H1 (cell line): ENCODE measurements around the gene PCDHB6. TPM values are rescaled to one million over a fixed set of nuclear protein-coding genes. Genes with fewer than 3 reads are reported as not detected.

Source experiments
- ASH2L ChIP-seq: fragments of 200-600, 300-600 bp; sonication (generic); IDR thresholded peaks from one replicate; pipeline ENCODE4 v1.7.1; 2017; ENCODE audit warnings: low read length
- BACH1 ChIP-seq: IDR thresholded peaks from 2 replicates; pipeline ENCODE4 v1.6.1; 2012; ENCODE audit warnings: low read length, improper control_type of control experiment
- BCL11A ChIP-seq, 2 experiments: IDR thresholded peaks; one replicate each; pipeline ENCODE4 v1.6.1; 2011; ENCODE audit warnings: low read depth in 2 of 2, low read length in 2 of 2, mild to moderate bottlenecking in 2 of 2
- BRCA1 ChIP-seq: IDR thresholded peaks from 2 replicates; pipeline ENCODE4 v1.6.1; 2012; ENCODE audit warnings: low read depth, low read length, improper control_type of control experiment
- CBX5 ChIP-seq: fragments of 300-800, 300-1000 bp; sonication (generic); IDR thresholded peaks from 2 replicates; pipeline ENCODE4 v1.7.1; 2016; ENCODE audit warnings: antibody characterized with exemption, low read length, low read depth
- CTBP2 ChIP-seq: IDR thresholded peaks from 2 replicates; pipeline ENCODE4 v1.7.0; 2011; ENCODE audit warnings: borderline replicate concordance, mild to moderate bottlenecking, moderate library complexity, mixed read lengths, low read length; ENCODE audit not compliant: insufficient read depth, insufficient read length
- E2F6 ChIP-seq: IDR thresholded peaks from 2 replicates; pipeline ENCODE4 v1.6.1; 2012; ENCODE audit warnings: inconsistent platforms
- EZH2 ChIP-seq: fragments of 200-600 bp; sonication (generic); IDR thresholded peaks from 2 replicates; pipeline ENCODE4 v1.7.1; 2012; ENCODE audit warnings: low read depth, mild to moderate bottlenecking, moderate library complexity, low read length, inconsistent platforms; ENCODE audit not compliant: severe bottlenecking
- HDAC6 ChIP-seq: IDR thresholded peaks from one replicate; pipeline ENCODE4 v1.7.1; 2012; ENCODE audit warnings: low read depth, mild to moderate bottlenecking, inconsistent platforms, low read length, moderate library complexity
- JUN ChIP-seq: IDR thresholded peaks from 2 replicates; pipeline ENCODE4 v1.6.1; 2011; ENCODE audit warnings: low read depth, mild to moderate bottlenecking, improper control_type of control experiment, low read length
- JUND ChIP-seq: IDR thresholded peaks from 2 replicates; pipeline ENCODE4 v1.6.1; 2011; ENCODE audit warnings: mild to moderate bottlenecking, improper control_type of control experiment, low read length
- KDM1A ChIP-seq: fragments of 200-600, 300-600 bp; sonication (generic); IDR thresholded peaks from 2 replicates; pipeline ENCODE4 v1.7.1; 2016; ENCODE audit warnings: mild to moderate bottlenecking, low read length, borderline replicate concordance
- KDM4A ChIP-seq: IDR thresholded peaks from one replicate; pipeline ENCODE4 v1.7.1; 2012; ENCODE audit warnings: low read depth, mild to moderate bottlenecking, moderate library complexity, low read length, inconsistent platforms; ENCODE audit not compliant: severe bottlenecking
- MAFK ChIP-seq: IDR thresholded peaks from 2 replicates; pipeline ENCODE4 v1.6.1; 2012; ENCODE audit warnings: low read depth, mild to moderate bottlenecking, improper control_type of control experiment, low read length
- NANOG ChIP-seq: IDR thresholded peaks from 2 replicates; pipeline ENCODE4 v1.6.1; 2011; ENCODE audit warnings: low read length, low read depth, mild to moderate bottlenecking, inconsistent platforms; ENCODE audit not compliant: insufficient read depth, poor library complexity, severe bottlenecking
- PHF8 ChIP-seq: fragments of 200-600 bp; sonication (generic); conservative IDR thresholded peaks from 2 replicates; pipeline ENCODE4 v1.7.1; 2012; ENCODE audit warnings: low read depth, mild to moderate bottlenecking, inconsistent platforms, low read length, moderate library complexity
- POLR2A ChIP-seq, 2 experiments: IDR thresholded peaks; 1 replicate in 1 of 2; 2 replicates in 1 of 2; pipeline ENCODE4 v1.6.1; 2011; ENCODE audit warnings: low read depth in 2 of 2, low read length in 2 of 2, mild to moderate bottlenecking in 2 of 2; ENCODE audit errors: control extremely low read depth in 1 of 2
- POLR2AphosphoS5 ChIP-seq: IDR thresholded peaks from 2 replicates; pipeline ENCODE4 v1.6.1; 2011; ENCODE audit warnings: low read depth, low read length
- RBBP5 ChIP-seq: IDR thresholded peaks from 2 replicates; pipeline ENCODE4 v1.7.1; 2012; ENCODE audit warnings: low read depth, mild to moderate bottlenecking, inconsistent platforms, low read length, moderate library complexity, borderline replicate concordance
- RNF2 ChIP-seq: fragments of 200-900, 300-1000 bp; sonication (generic); IDR thresholded peaks from 2 replicates; pipeline ENCODE4 v1.7.1; 2016; ENCODE audit warnings: borderline replicate concordance, low read depth, mild to moderate bottlenecking, antibody characterized with exemption, low read length; ENCODE audit not compliant: poor library complexity, severe bottlenecking; ENCODE audit errors: missing control alignments
- SAP30 ChIP-seq: fragments of 300-600 bp; sonication (generic); IDR thresholded peaks from 2 replicates; pipeline ENCODE4 v1.7.1; 2012; ENCODE audit warnings: low read length, moderate library complexity, mild to moderate bottlenecking, inconsistent platforms; ENCODE audit not compliant: insufficient read depth, insufficient replicate concordance
- SIX5 ChIP-seq: IDR thresholded peaks from 2 replicates; pipeline ENCODE4 v1.6.1; 2011; ENCODE audit warnings: mild to moderate bottlenecking, low read depth, low read length
- TAF1 ChIP-seq: IDR thresholded peaks from 2 replicates; pipeline ENCODE4 v1.6.1; 2011; ENCODE audit warnings: mild to moderate bottlenecking, low read depth, low read length
- TAF7 ChIP-seq: optimal IDR thresholded peaks from 2 replicates; pipeline ENCODE3; 2011; ENCODE audit warnings: low read depth, mild to moderate bottlenecking, inconsistent platforms, low read length, moderate library complexity, borderline replicate concordance
- TBP ChIP-seq: IDR thresholded peaks from 2 replicates; pipeline ENCODE4 v1.6.1; 2011; ENCODE audit warnings: low read depth, low read length, improper control_type of control experiment
- TCF12 ChIP-seq: IDR thresholded peaks from 2 replicates; pipeline ENCODE4 v1.6.1; 2011; ENCODE audit warnings: low read depth, mild to moderate bottlenecking, low read length
- polyA plus RNA-seq, 7 experiments: library from polyadenylated mRNA; depleted of rRNA in 3 of 7; stranded (reverse) in 5 of 7; unstranded in 2 of 7; fragments of >200 nt in 5 of 7; fragments of 200-250 nt in 2 of 7; gene quantifications; 1 replicate in 5 of 7; 2 replicates in 1 of 7; 4 replicates in 1 of 7; pipeline versions ENCODE4 v1.2.1 to v1.2.3, GENCODE V29; 2011 to 2013; ENCODE audit warnings: missing spikeins in 2 of 7, mixed read lengths in 2 of 7
- total RNA-seq: library from RNA; stranded (reverse); fragmentation: NEBNext Ultra II Directional; extraction: Animal tissue kit (Norgen Biotek cat#: 25700); gene quantifications from 2 replicates; pipeline ENCODE4 v1.2.1, GENCODE V29; 2021

The PCDHB6 gene
- total and polyA plus RNA-seq, 2 of the 8 experiments (the other 6 are each of a cell fraction or from before 2014, with no cell fraction given) = 0.28 to 0.29 TPM

DNA sequence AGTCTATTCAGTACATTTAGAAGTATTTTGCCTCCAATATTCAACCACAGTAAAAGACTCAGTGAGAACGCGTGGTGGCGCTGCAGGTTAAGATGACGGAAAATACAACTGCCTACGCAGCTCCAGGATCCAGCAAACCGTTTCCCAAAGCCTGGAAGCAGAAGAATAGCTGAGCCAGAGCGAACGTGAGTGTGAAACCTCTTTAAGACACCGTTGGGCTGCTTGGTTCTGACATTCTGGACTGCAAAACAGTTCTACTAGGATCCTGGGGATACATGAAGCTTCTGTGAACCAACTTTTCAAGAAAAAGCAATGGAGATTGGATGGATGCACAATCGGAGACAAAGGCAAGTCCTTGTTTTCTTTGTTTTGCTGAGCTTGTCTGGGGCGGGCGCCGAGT, 32.4 kb downstream of the PCDHB6 start, which contains the start of gene PCDHB16 (continued):
- TF ChIP-seq RNF2 (no peak), POLR2AphosphoS5 (no peak), TAF1 (peak; percentile 38; the same call in 1 of the 2 replicates), BCL11A (IDR thresholded peaks at IDR 0.05; ENCODE audit: low read depth in 2 of 2, low read length in 2 of 2) (no peak), POLR2A (IDR thresholded peaks at IDR 0.05; ENCODE audit: control extremely low read depth in 1 of 2, low read depth in 2 of 2, low read length in 2 of 2) (no peak), MAFK (no peak), BACH1 (no peak), CTBP2 (no peak), ASH2L (no peak), KDM4A (no peak), RBBP5 (no peak), TCF12 (no peak), EZH2 (no peak), KDM1A (no peak), SIX5 (no peak), JUND (no peak), BRCA1 (no peak), HDAC6 (no peak), TBP (0 out of 2 replicates have a peak, but pooled peaks have one; percentile 16), TAF7 (no peak), SAP30 (no peak), NANOG (no peak), CBX5 (no peak), JUN (no peak), PHF8 (no peak), E2F6 (no peak)
